K562 (cell line): ENCODE results near the gene DDHD1. TPM values are rescaled to one million over a fixed set of nuclear protein-coding genes. Genes with fewer than 3 reads are reported as not detected.

Experiments
- BRD9 ChIP-seq: fragments of 450-650 bp; IDR thresholded peaks from 2 replicates; pipeline ENCODE4 v1.6.1; 2018; ENCODE audit warnings: low read depth; ENCODE audit not compliant: partially characterized antibody
- ELK1 ChIP-seq: sonication (generic); formaldehyde crosslinking; IDR thresholded peaks from 2 replicates; pipeline ENCODE4 v1.8.1; 2022; ENCODE audit warnings: missing genetic modification reagents
- GTF3C2 ChIP-seq: IDR thresholded peaks from 3 replicates; pipeline ENCODE4 v1.6.1; 2011; ENCODE audit warnings: borderline replicate concordance, mild to moderate bottlenecking, moderate library complexity; ENCODE audit not compliant: insufficient read length; ENCODE audit errors: extremely low read depth
- MAFF ChIP-seq: IDR thresholded peaks from 2 replicates; pipeline ENCODE4 v1.6.1; 2012; ENCODE audit warnings: low read length, improper control_type of control experiment
- NR2F6 ChIP-seq: fragments of 450-650 bp; formaldehyde crosslinking; IDR thresholded peaks from 2 replicates; pipeline ENCODE4 v1.4.0; 2020; ENCODE audit warnings: mild to moderate bottlenecking
- SAP30 ChIP-seq: fragments of 200-600 bp; sonication (generic); IDR thresholded peaks from 2 replicates; pipeline ENCODE4 v1.6.1; 2012; ENCODE audit warnings: borderline replicate concordance, low read depth, mild to moderate bottlenecking, moderate library complexity, low read length, control low read depth, inconsistent platforms; ENCODE audit not compliant: insufficient read depth, poor library complexity, severe bottlenecking
- TCF3 ChIP-seq: sonication (generic); formaldehyde crosslinking; IDR thresholded peaks from 2 replicates; pipeline ENCODE4 v1.4.0; 2020; ENCODE audit warnings: mild to moderate bottlenecking, missing genetic modification reagents
- ZFX ChIP-seq: sonication (generic); formaldehyde crosslinking; IDR thresholded peaks from 2 replicates; pipeline ENCODE4 v1.8.0; 2022; ENCODE audit warnings: mild to moderate bottlenecking, missing genetic modification reagents, moderate library complexity
- polyA plus RNA-seq, 8 experiments: library from polyadenylated mRNA; depleted of rRNA in 4 of 8; stranded (reverse) in 5 of 8; unstranded in 3 of 8; fragments of >200 nt; fragmentation: Nextera tagmentation in 2 of 8; fragmentation: Illumina TruSeq in 1 of 8; extraction: Ambion mirVana in 2 of 8; extraction: Trizol in 1 of 8; gene quantifications; 2 replicates each; pipeline versions ENCODE4 v1.2.1 to v1.2.3, GENCODE V29; 2011 to 2014; ENCODE audit warnings: inconsistent platforms in 1 of 8, missing spikeins in 1 of 8
- total RNA-seq, 7 experiments: library from RNA; depleted of rRNA in 6 of 7; stranded (reverse); fragments of >200 nt in 6 of 7; fragmentation: Illumina TruSeq in 2 of 7; extraction: Trizol in 2 of 7; gene quantifications; 2 replicates each; pipeline versions ENCODE4 v1.2.1 to v1.2.3, GENCODE V29; 2011 to 2021; ENCODE audit warnings: low replicate concordance in 1 of 7
- TF ChIP-seq, protein P1 (sequence below): fragments of 250-450 bp; sonication (Bioruptor Pico); IDR thresholded peaks from 2 replicates; pipeline ENCODE4 v1.4.0; 2020; ENCODE audit warnings: mild to moderate bottlenecking, moderate library complexity
- TF ChIP-seq, protein P2 (sequence below), 2 experiments: fragments of 450-650 bp; IDR thresholded peaks; 2 replicates each; pipeline ENCODE4 v1.6.1; 2016

Gene DDHD1
- total and polyA plus RNA-seq, 9 of the 15 experiments (the other 6 are each of a cell fraction or from before 2014, with no cell fraction given), result 1.2 to 12.3 (median 5.0) TPM

- TF ChIP-seq, protein P1, sequence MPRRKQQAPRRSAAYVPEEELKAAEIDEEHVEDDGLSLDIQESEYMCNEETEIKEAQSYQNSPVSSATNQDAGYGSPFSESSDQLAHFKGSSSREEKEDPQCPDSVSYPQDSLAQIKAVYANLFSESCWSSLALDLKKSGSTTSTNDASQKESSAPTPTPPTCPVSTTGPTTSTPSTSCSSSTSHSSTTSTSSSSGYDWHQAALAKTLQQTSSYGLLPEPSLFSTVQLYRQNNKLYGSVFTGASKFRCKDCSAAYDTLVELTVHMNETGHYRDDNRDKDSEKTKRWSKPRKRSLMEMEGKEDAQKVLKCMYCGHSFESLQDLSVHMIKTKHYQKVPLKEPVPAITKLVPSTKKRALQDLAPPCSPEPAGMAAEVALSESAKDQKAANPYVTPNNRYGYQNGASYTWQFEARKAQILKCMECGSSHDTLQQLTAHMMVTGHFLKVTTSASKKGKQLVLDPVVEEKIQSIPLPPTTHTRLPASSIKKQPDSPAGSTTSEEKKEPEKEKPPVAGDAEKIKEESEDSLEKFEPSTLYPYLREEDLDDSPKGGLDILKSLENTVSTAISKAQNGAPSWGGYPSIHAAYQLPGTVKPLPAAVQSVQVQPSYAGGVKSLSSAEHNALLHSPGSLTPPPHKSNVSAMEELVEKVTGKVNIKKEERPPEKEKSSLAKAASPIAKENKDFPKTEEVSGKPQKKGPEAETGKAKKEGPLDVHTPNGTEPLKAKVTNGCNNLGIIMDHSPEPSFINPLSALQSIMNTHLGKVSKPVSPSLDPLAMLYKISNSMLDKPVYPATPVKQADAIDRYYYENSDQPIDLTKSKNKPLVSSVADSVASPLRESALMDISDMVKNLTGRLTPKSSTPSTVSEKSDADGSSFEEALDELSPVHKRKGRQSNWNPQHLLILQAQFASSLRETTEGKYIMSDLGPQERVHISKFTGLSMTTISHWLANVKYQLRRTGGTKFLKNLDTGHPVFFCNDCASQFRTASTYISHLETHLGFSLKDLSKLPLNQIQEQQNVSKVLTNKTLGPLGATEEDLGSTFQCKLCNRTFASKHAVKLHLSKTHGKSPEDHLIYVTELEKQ (CRISPR knock-in tag), result no peak
- TF ChIP-seq TCF3 (CRISPR knock-in tag), result peak; percentile 26; the same call in 1 of the 2 replicates
- no peak for TF ChIP-seq ELK1 (CRISPR knock-in tag)
- TF ChIP-seq NR2F6 (CRISPR knock-in tag), result no peak
- no peak for TF ChIP-seq SAP30
- TF ChIP-seq ZFX (CRISPR knock-in tag), result no peak
- TF ChIP-seq, protein P2, sequence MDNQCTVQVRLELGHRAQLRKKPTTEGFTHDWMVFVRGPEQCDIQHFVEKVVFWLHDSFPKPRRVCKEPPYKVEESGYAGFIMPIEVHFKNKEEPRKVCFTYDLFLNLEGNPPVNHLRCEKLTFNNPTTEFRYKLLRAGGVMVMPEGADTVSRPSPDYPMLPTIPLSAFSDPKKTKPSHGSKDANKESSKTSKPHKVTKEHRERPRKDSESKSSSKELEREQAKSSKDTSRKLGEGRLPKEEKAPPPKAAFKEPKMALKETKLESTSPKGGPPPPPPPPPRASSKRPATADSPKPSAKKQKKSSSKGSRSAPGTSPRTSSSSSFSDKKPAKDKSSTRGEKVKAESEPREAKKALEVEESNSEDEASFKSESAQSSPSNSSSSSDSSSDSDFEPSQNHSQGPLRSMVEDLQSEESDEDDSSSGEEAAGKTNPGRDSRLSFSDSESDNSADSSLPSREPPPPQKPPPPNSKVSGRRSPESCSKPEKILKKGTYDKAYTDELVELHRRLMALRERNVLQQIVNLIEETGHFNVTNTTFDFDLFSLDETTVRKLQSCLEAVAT (IDR thresholded peaks at IDR 0.05), result no peak
- TF ChIP-seq MAFF, result peak; percentile 38; the same call in 1 of the 2 replicates
- TF ChIP-seq BRD9, result no peak
- no peak for TF ChIP-seq GTF3C2
Observed at GRCh38 chr14:53148671-53149070, 4.5 kb downstream of the DDHD1 start (continued).
